ENCODE measurements around the gene TM4SF5.

- TF ChIP-seq CTCF (IDR thresholded peaks at IDR 0.05) (no peak), POLR2A (IDR thresholded peaks at IDR 0.05) (no peak)
Measured at GRCh38 chr17:4742133-4742532, 29.6 kb upstream of the TM4SF5 start.
